ENCODE results near the gene TOPBP1.

GRCh38 chr3:133561679-133562078 is 100.1 kb downstream of the TOPBP1 start:
- TF ChIP-seq CTCF (conservative IDR thresholded peaks at IDR 0.05; ENCODE audit: low read length) (no peak), EZH2phosphoT487 (IDR thresholded peaks at IDR 0.05; ENCODE audit: borderline replicate concordance, low read depth, low read length) (no peak)

Measured in OCI-LY7 (cell line).